Astrocyte of the cerebellum (primary cell): ENCODE results near the gene SHROOM3.

Experiments
- DNase-seq: peaks from one replicate; pipeline ENCODE4 v3.0.0-alpha.2; 2011; ENCODE audit warnings: low read depth
- H3K4me3 ChIP-seq: 2 replicates; pipeline ENCODE4 v1.5.1; 2011; ENCODE audit warnings: mild to moderate bottlenecking, low read depth, low read length, moderate library complexity
- in situ Hi-C: cut with HindIII; loops from 2 replicates; pipeline ENCODE4 v1.10.0; 2017; ENCODE audit warnings: low sequenced_read_pairs
- TF ChIP-seq, protein P1 (sequence below): IDR thresholded peaks from 2 replicates; pipeline ENCODE4 v1.5.1; 2012; ENCODE audit warnings: low read length, low read depth, moderate library complexity, mild to moderate bottlenecking; ENCODE audit errors: missing control alignments

The SHROOM3 gene

DNA sequence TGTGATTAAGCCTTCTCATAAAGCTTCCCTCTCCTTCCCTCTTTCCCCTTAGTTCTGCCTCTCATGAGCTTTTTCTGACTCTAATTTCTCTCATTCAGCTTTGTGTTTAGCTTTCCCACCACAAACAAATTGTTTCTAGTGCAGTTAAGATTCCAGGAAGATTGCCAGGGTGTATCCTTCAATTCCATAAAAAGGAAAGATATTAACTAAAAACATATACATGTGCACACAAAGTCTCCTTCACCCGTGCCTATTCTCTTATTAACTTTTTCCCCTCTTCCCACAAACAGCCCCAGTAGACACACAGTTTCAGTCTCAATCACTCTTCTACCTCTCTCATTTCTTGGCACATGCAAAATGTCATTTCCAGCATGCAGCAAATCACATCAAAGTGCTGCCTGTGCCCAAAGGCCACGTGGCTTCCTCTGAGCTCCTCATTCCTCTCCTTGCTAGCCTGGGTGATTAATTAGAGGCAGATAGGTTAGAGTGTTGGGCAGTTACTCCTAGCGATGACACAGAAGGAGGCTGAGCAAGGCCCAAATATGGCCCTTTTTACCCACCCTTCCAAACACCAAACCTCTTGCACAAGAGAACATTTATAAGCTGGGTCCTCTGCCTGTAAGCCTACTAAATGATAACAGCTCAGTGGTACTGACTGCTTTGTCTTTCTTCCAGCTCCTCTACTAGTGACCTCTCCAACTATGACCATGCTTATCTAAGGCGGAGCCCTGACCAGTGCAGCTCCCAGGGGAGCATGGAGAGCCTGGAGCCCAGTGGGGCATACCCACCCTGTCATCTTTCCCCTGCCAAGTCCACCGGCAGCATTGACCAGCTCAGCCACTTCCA, 303.3 kb downstream of the SHROOM3 start:
- TF ChIP-seq, protein P1, sequence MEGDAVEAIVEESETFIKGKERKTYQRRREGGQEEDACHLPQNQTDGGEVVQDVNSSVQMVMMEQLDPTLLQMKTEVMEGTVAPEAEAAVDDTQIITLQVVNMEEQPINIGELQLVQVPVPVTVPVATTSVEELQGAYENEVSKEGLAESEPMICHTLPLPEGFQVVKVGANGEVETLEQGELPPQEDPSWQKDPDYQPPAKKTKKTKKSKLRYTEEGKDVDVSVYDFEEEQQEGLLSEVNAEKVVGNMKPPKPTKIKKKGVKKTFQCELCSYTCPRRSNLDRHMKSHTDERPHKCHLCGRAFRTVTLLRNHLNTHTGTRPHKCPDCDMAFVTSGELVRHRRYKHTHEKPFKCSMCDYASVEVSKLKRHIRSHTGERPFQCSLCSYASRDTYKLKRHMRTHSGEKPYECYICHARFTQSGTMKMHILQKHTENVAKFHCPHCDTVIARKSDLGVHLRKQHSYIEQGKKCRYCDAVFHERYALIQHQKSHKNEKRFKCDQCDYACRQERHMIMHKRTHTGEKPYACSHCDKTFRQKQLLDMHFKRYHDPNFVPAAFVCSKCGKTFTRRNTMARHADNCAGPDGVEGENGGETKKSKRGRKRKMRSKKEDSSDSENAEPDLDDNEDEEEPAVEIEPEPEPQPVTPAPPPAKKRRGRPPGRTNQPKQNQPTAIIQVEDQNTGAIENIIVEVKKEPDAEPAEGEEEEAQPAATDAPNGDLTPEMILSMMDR, result no peak
- peak; percentile 68 for DNase-seq
- in situ Hi-C loops, result no loop called here
- no peak overlapping the region for H3K4me3 ChIP-seq

DNA sequence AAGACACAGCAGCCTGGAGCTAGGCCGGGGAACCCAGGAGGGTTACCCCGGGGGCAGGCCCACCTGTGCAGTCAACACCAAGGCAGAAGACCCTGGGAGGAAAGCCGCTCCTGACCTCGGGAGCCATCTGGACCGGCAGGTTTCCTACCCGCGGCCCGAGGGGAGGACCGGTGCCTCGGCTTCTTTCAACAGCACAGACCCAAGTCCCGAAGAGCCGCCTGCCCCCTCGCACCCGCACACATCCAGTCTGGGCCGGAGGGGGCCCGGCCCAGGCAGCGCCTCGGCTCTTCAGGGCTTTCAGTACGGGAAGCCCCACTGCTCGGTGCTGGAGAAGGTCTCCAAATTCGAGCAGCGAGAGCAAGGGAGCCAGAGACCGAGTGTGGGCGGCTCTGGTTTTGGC, 305.2 kb downstream of the SHROOM3 start:
- TF ChIP-seq, protein P1, result no peak
- in situ Hi-C loops, result no loop called here
- DNase-seq, result no peak
- H3K4me3 ChIP-seq, result no peak overlapping the region

DNA sequence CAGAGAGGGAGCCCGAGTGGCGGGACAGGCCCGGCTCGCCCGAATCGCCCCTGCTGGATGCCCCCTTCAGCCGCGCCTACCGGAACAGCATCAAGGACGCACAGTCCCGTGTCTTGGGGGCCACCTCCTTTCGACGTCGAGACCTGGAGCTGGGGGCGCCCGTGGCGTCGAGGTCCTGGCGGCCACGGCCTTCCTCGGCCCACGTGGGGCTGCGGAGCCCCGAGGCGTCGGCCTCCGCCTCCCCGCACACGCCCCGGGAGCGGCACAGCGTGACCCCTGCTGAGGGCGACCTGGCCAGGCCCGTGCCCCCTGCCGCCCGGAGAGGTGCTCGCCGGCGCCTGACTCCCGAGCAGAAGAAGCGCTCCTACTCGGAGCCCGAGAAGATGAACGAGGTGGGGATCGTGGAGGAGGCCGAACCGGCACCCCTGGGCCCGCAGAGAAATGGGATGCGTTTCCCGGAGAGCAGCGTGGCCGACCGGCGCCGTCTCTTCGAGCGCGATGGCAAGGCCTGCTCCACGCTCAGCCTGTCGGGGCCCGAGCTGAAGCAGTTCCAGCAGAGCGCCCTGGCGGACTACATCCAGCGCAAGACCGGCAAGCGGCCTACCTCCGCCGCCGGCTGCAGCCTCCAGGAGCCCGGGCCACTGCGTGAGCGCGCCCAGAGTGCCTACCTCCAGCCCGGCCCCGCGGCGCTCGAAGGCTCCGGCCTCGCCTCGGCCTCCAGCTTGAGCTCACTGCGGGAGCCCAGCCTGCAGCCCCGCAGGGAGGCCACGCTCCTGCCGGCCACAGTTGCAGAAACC, 306.0 kb downstream of the SHROOM3 start:
- in situ Hi-C loops, result no loop called here
- DNase-seq, result no peak
- TF ChIP-seq, protein P1, result no peak
- H3K4me3 ChIP-seq, result no peak overlapping the region

DNA sequence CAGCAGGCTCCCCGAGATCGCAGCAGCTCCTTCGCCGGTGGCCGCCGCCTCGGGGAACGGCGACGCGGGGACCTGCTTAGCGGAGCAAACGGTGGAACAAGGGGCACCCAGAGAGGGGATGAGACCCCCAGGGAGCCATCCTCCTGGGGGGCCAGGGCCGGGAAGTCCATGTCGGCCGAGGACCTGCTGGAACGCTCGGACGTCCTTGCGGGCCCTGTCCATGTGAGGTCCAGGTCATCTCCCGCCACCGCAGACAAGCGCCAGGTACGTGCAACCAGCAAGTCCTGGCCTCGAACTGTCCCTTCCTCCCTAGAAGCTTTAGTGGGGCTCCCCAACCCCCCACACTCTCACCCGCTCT, 306.6 kb downstream of the SHROOM3 start:
- no peak for DNase-seq
- no peak overlapping the region for H3K4me3 ChIP-seq
- in situ Hi-C loops, result no loop called here
- TF ChIP-seq, protein P1, result no peak

DNA sequence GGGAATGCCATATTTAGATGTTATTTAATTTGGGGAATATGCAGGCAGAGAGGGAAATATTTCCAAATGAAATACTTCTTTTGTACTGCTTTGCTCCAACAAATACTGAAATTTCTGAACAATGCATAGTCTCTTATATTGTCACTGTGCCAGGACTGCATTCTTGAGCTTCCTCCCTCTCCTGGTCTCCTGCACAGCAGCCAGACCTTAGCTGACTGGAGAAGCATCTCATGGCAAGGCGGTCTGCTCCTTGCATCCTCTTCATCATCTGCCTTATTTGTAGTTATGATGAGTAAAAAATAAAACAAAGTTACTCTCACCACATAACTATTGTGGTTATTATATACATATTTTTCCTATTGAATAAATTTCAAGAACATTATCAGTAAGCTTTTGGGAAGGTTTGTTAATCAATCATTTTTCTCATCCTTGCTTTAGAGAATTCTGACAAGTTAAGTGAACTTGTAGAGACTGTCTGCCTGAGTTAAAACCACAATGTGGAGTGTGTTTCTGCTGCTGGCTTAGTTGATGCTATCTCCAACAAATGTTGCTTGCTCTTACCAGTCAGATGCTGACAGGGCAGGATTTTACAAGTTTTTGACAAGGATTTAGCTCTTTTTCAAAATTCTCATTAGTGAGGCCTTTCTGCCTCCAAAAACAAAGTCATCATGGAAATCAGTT, 309.4 kb downstream of the SHROOM3 start:
- DNase-seq, result no peak
- H3K4me3 ChIP-seq, result no peak overlapping the region
- in situ Hi-C loops, result no loop called here
- TF ChIP-seq, protein P1, result peak; percentile 9

DNA sequence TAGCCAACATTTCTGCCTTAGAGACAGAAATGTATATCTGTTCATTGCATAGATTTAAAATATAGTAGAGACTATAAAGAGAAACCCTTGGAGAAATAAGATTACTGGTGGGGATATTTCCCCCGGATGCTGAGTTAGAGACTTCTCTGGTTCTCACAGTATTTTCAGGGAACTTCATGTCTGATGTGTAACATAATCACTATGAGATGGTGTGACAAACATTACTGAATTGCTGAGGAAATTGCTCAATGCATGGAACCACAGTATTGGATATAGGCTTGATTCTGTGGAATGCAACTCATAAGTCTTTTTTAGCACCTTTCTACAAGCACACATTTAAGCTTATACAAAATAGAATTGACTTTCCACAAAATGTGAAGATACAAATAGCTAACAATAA, 310.2 kb downstream of the SHROOM3 start:
- no peak overlapping the region for H3K4me3 ChIP-seq
- no peak for DNase-seq
- TF ChIP-seq, protein P1, result no peak
- in situ Hi-C loops, result no loop called here
